GM12891 (cell line): ENCODE results near the gene CHD3.

Experiments
- PAX5 ChIP-seq: IDR thresholded peaks from 2 replicates; pipeline ENCODE4 v1.6.1; 2011; ENCODE audit warnings: low read length, moderate library complexity, mild to moderate bottlenecking; ENCODE audit not compliant: insufficient read depth, severe bottlenecking
- POLR2A ChIP-seq: IDR thresholded peaks from 2 replicates; pipeline ENCODE4 v1.6.1; 2011; ENCODE audit warnings: low read depth, low read length, control low read depth
- POLR2AphosphoS5 ChIP-seq: IDR thresholded peaks from 2 replicates; pipeline ENCODE4 v1.6.1; 2011; ENCODE audit warnings: low read depth, low read length, control low read depth
- SPI1 ChIP-seq: IDR thresholded peaks from 2 replicates; pipeline ENCODE4 v1.6.1; 2011; ENCODE audit warnings: low read depth, low read length, control low read depth
- TAF1 ChIP-seq: IDR thresholded peaks from 2 replicates; pipeline ENCODE4 v1.6.1; 2011; ENCODE audit warnings: low read depth, low read length, control low read depth

DNA sequence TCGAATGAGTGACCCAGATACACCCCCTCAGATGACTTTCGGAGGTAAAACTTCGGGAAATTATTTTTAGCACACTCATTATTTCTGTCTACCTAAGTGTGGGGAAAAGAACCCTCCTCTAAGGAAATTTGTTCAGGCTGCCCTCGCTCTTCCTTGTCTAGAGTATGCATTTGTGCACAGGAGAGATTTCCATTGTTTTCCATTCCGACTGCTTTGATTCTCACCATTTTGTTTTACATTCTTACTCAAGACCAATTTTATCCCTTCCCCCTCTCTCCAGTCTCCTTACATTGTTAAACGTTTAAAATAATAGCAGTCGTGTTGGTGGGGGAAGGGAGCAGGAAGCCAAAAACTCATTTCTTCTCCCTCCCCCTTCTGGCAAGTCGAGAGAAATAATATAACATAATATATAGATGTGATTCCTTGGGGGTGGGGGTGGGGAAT, 1.5 kb upstream of the CHD3 start:
- TF ChIP-seq POLR2A (no peak), TAF1 (no peak), POLR2AphosphoS5 (no peak), SPI1 (no peak), PAX5 (no peak)
